HEK293 (cell line): ENCODE data around the gene CEBPA.

ENCODE experiments used
- CTCF ChIA-PET: fragments of 350-600 bp; formaldehyde crosslinking; extraction: SDS; loops from one replicate; lab custom pipeline; 2021; ENCODE audit warnings: antibody characterized with exemption; lab: Yijun Ruan, JAX
- POLR2A ChIA-PET: fragments of 300-600 bp; formaldehyde crosslinking; extraction: SDS; loops from one replicate; lab custom pipeline; 2020; ENCODE audit warnings: antibody characterized with exemption, inconsistent platforms; lab: Yijun Ruan, JAX
- H3K27ac ChIP-seq: fragments of 200-500 bp; sonication (Bioruptor generic); 2 replicates; pipeline ENCODE4 v1.5.1; 2014; ENCODE audit warnings: low read depth, low read length, control low read depth, inconsistent platforms; ENCODE audit errors: extremely low read depth
- H3K36me3 ChIP-seq, 2 experiments: fragments of 200-500 bp in 1 of 2; sonication (Bioruptor generic) in 1 of 2; 1 replicate in 1 of 2; 2 replicates in 1 of 2; pipeline ENCODE4 v1.5.1; 2014 to 2017; ENCODE audit warnings: inconsistent platforms in 2 of 2, low read length in 2 of 2; ENCODE audit not compliant: control insufficient read depth in 2 of 2, insufficient read depth in 1 of 2
- H3K4me1 ChIP-seq: fragments of 200-500 bp; sonication (Bioruptor generic); 2 replicates; pipeline ENCODE4 v1.5.1; 2014; ENCODE audit warnings: mild to moderate bottlenecking, low read length, inconsistent platforms; ENCODE audit not compliant: control insufficient read depth, insufficient read depth
- H3K4me3 ChIP-seq: 2 replicates; pipeline ENCODE4 v1.5.1; 2011; ENCODE audit warnings: low read depth, mild to moderate bottlenecking, control low read depth, low read length, moderate library complexity
- H3K9me3 ChIP-seq: fragments of 200-500 bp; sonication (Bioruptor generic); 2 replicates; pipeline ENCODE4 v1.5.1; 2014; ENCODE audit warnings: low read depth, low read length, inconsistent platforms; ENCODE audit not compliant: control insufficient read depth, insufficient read depth
- EGR2 ChIP-seq: fragments of 450-650 bp; formaldehyde crosslinking; IDR thresholded peaks from 2 replicates; pipeline ENCODE4 v1.5.1; 2016; ENCODE audit warnings: low read depth, missing biosample characterization, missing genetic modification characterization
- INSM2 ChIP-seq: fragments of 450-650 bp; formaldehyde crosslinking; IDR thresholded peaks from 2 replicates; pipeline ENCODE4 v1.5.1; 2016; ENCODE audit warnings: missing biosample characterization, missing genetic modification characterization
- OVOL3 ChIP-seq: fragments of 450-650 bp; formaldehyde crosslinking; IDR thresholded peaks from 2 replicates; pipeline ENCODE4 v1.5.1; 2016; ENCODE audit warnings: missing biosample characterization, missing genetic modification characterization
- REST ChIP-seq: fragments of 450-650 bp; formaldehyde crosslinking; IDR thresholded peaks from 2 replicates; pipeline ENCODE4 v1.5.1; 2016; ENCODE audit warnings: missing biosample characterization, missing genetic modification characterization
- WT1 ChIP-seq: fragments of 450-650 bp; formaldehyde crosslinking; IDR thresholded peaks from 2 replicates; pipeline ENCODE4 v1.5.1; 2016; ENCODE audit warnings: missing biosample characterization, missing genetic modification characterization
- ZFHX2 ChIP-seq: fragments of 450-650 bp; formaldehyde crosslinking; conservative IDR thresholded peaks from 2 replicates; pipeline ENCODE4 v1.5.1; 2016; ENCODE audit warnings: missing biosample characterization, missing genetic modification characterization
- ZFP69B ChIP-seq: fragments of 450-650 bp; formaldehyde crosslinking; IDR thresholded peaks from 2 replicates; pipeline ENCODE4 v1.5.1; 2016; ENCODE audit warnings: missing biosample characterization, missing genetic modification characterization
- ZNF341 ChIP-seq: fragments of 450-650 bp; formaldehyde crosslinking; IDR thresholded peaks from 2 replicates; pipeline ENCODE4; 2016; ENCODE audit warnings: low read depth, missing biosample characterization, missing genetic modification characterization
- ZNF404 ChIP-seq: fragments of 450-650 bp; formaldehyde crosslinking; IDR thresholded peaks from 2 replicates; pipeline ENCODE4 v1.5.1; 2017; ENCODE audit warnings: missing biosample characterization, missing genetic modification characterization
- ZNF426 ChIP-seq: fragments of 450-650 bp; formaldehyde crosslinking; IDR thresholded peaks from 2 replicates; pipeline ENCODE4 v1.5.1; 2017; ENCODE audit warnings: missing biosample characterization, missing genetic modification characterization, mild to moderate bottlenecking, inconsistent platforms, moderate library complexity
- ZNF530 ChIP-seq: fragments of 450-650 bp; formaldehyde crosslinking; IDR thresholded peaks from 2 replicates; pipeline ENCODE4 v1.5.1; 2016; ENCODE audit warnings: low read depth, missing biosample characterization, missing genetic modification characterization
- ZNF704 ChIP-seq: fragments of 450-650 bp; formaldehyde crosslinking; IDR thresholded peaks from 2 replicates; pipeline ENCODE4 v1.5.1; 2016; ENCODE audit warnings: missing biosample characterization, missing genetic modification characterization
- ZNF791 ChIP-seq: fragments of 450-650 bp; formaldehyde crosslinking; IDR thresholded peaks from 2 replicates; pipeline ENCODE4 v1.5.1; 2016; ENCODE audit warnings: missing biosample characterization, missing genetic modification characterization
- ZNF843 ChIP-seq: fragments of 450-650 bp; formaldehyde crosslinking; IDR thresholded peaks from 2 replicates; pipeline ENCODE4 v1.5.1; 2016; ENCODE audit warnings: missing biosample characterization, missing genetic modification characterization
- ZSCAN4 ChIP-seq: fragments of 450-650 bp; formaldehyde crosslinking; IDR thresholded peaks from 2 replicates; pipeline ENCODE4 v1.5.1; 2017; ENCODE audit warnings: missing biosample characterization, missing genetic modification characterization

CEBPA gene

GRCh38 chr19:33344573-33344925 is 42.2 kb upstream of the CEBPA start:
- no peaks in the 10 kb centered on the region for H3K36me3 ChIP-seq
- H3K27ac ChIP-seq, result no peak overlapping the region
- CTCF ChIA-PET, result interaction anchor here (1.0 to 1.4 kb wide), 2 partner anchors 33 to 778 kb away, joined by 3 to 6 read pairs; no protein-coding TSS in a partner anchor
- H3K4me3 ChIP-seq, result no peak overlapping the region
- POLR2A ChIA-PET, result interaction anchor here (1.3 kb wide), 1 partner anchor 42 kb away, joined by 4 read pairs; the partner anchor contains the start of gene CEBPA
- peaks cover 15% of the 10 kb centered on the region for H3K4me1 ChIP-seq
- 0 out of 2 replicates have a peak, but pooled peaks have one; percentile 11 for TF ChIP-seq ZFP69B (tag by site-specific recombination)
- peak; percentile 54; the same call in 1 of the 2 replicates for TF ChIP-seq ZSCAN4 (tag by site-specific recombination)
- TF ChIP-seq ZNF791 (tag by site-specific recombination), result 0 out of 2 replicates have a peak, but pooled peaks have one; percentile 10
- no peak for TF ChIP-seq ZNF843 (tag by site-specific recombination)
- H3K9me3 ChIP-seq, result no peaks in the 10 kb centered on the region; the same call in 1 of the 2 replicates

- peaks cover 14% of the 10 kb centered on the region for H3K4me1 ChIP-seq
- CTCF ChIA-PET, result interaction anchor here (0.7 to 1.4 kb wide), 3 partner anchors 32 to 779 kb away, joined by 3 to 6 read pairs (median 4); no protein-coding TSS in a partner anchor
These were observed 41.7 kb upstream of the CEBPA start for GRCh38 chr19:33343859-33344572.

GRCh38 chr19:33343301-33343700 is 41.0 kb upstream of the CEBPA start:
- Histone ChIP-seq H3K36me3 (no peaks in the 10 kb centered on the region), H3K9me3 (no peaks in the 10 kb centered on the region; the same call in none of the 2 replicates), H3K27ac (no peak overlapping the region)
- TF ChIP-seq INSM2 (tag by site-specific recombination) (no peak), ZNF530 (tag by site-specific recombination) (0 out of 2 replicates have a peak, but pooled peaks have one; percentile 13), REST (tag by site-specific recombination) (no peak), ZNF341 (no peak), ZNF426 (tag by site-specific recombination) (no peak), ZNF704 (tag by site-specific recombination) (no peak), WT1 (tag by site-specific recombination) (no peak)
- TF ChIP-seq, all 188 proteins: peak for 1
- POLR2A ChIA-PET, result interaction anchor here (1.3 kb wide), 1 partner anchor 41 kb away, joined by 4 read pairs; the partner anchor contains the start of gene CEBPA
- CTCF ChIA-PET, result interaction anchor here (0.7 kb wide), 1 partner anchor 210 kb away, joined by 4 read pairs; no protein-coding TSS in a partner anchor
- peaks cover 7% of the 10 kb centered on the region for H3K4me1 ChIP-seq
- H3K4me3 ChIP-seq, result no peak overlapping the region

More at GRCh38 chr19:33343859-33344572, 41.7 kb upstream of the CEBPA start:
- Histone ChIP-seq H3K36me3 (no peaks in the 10 kb centered on the region), H3K4me3 (no peak overlapping the region), H3K27ac (no peak overlapping the region), H3K9me3 (no peaks in the 10 kb centered on the region; the same call in none of the 2 replicates)
- TF ChIP-seq ZNF404 (tag by site-specific recombination) (0 out of 2 replicates have a peak, but pooled peaks have one; percentile 1), OVOL3 (tag by site-specific recombination) (no peak), EGR2 (0 out of 2 replicates have a peak, but pooled peaks have one; percentile 10), ZFHX2 (tag by site-specific recombination) (peak; percentile 29), ZNF341 (peak; percentile 80)
- POLR2A ChIA-PET, result interaction anchor here (1.3 kb wide), 1 partner anchor 42 kb away, joined by 4 read pairs; the partner anchor contains the start of gene CEBPA
